ENCODE results near the gene RNF150.
"Not testable (repeated sequence)": the region's sequence is repeated elsewhere in the genome, so short reads cannot be mapped to it uniquely, and the experiment has no call there.

RNF150 gene

GRCh38 chr4:140812916-140813315 is 320.4 kb downstream of the RNF150 start:
- DNase-seq (ENCODE audit: extremely low read depth, low read depth): no peak
- TF ChIP-seq CTCF (IDR thresholded peaks at IDR 0.05; ENCODE audit: low read depth, low read length): no peak

- no peak for TF ChIP-seq CTCF (IDR thresholded peaks at IDR 0.05; ENCODE audit: low read depth, low read length)
- DNase-seq (ENCODE audit: extremely low read depth, low read depth): no peak
These were observed 321.8 kb downstream of the RNF150 start for GRCh38 chr4:140811429-140811828.

- not testable (repeated sequence) for DNase-seq (ENCODE audit: extremely low read depth, low read depth)
These were observed 322.6 kb downstream of the RNF150 start for GRCh38 chr4:140810591-140811169.

Data from AG09319 (cell line).